ENCODE measurements around the gene ABTB1. TPM values are rescaled to one million over a fixed set of nuclear protein-coding genes. Genes with fewer than 3 reads are reported as not detected.

The ABTB1 gene
- polyA plus RNA-seq, 1 of the 3 experiments (the other 2 are of a cell fraction), result 30.8 TPM

DNA sequence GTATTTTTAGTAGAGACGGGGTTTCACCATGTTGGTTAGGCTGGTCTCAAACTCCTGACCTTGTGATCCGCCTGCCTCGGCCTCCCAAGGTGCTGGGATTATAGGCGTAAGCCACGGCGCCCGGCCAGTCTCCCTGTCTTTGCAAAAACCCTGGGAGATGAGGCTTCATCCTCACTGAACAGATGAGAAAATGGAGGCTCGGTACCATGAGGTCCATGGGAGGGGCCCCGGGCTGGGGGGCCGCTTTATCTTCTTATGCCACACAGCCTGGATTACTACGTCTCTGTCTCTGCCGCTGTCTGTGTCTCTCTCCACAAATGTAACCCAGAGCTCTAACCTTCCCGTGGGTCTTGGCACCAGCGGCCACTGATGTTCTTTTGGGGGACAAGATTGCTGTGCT, 39.1 kb downstream of the ABTB1 start:
- H2AFZ ChIP-seq (ENCODE audit: low read depth), result no peak overlapping the region
- H3K9ac ChIP-seq, result no peak overlapping the region
- ChIA-PET POLR2A (no interaction called here), CTCF (interaction anchor here (1.9 kb wide), 1 partner anchor 11 kb away, joined by 7 read pairs; no protein-coding TSS in a partner anchor)
- no peak overlapping the region for H3K27ac ChIP-seq (ENCODE audit: low read depth in 2 of 2, low read length in 1 of 2)
- H3K9me3 ChIP-seq, result no peaks in the 10 kb centered on the region
- no peak for TF ChIP-seq NRF1 (IDR thresholded peaks at IDR 0.05; ENCODE audit: low read depth, low read length)
- no peak for TF ChIP-seq FOXJ3 (CRISPR knock-in tag; IDR thresholded peaks at IDR 0.05)
- no peak for TF ChIP-seq GATA2 (CRISPR knock-in tag; IDR thresholded peaks at IDR 0.05)
- no peak for TF ChIP-seq POLR2AphosphoS5 (IDR thresholded peaks at IDR 0.05; ENCODE audit: low read depth, low read length)
- TF ChIP-seq MXI1 (IDR thresholded peaks at IDR 0.05; ENCODE audit: low read depth, low read length), result no peak
- TF ChIP-seq, protein P1, sequence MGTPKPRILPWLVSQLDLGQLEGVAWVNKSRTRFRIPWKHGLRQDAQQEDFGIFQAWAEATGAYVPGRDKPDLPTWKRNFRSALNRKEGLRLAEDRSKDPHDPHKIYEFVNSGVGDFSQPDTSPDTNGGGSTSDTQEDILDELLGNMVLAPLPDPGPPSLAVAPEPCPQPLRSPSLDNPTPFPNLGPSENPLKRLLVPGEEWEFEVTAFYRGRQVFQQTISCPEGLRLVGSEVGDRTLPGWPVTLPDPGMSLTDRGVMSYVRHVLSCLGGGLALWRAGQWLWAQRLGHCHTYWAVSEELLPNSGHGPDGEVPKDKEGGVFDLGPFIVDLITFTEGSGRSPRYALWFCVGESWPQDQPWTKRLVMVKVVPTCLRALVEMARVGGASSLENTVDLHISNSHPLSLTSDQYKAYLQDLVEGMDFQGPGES (IDR thresholded peaks at IDR 0.05; ENCODE audit: low read depth, low read length), result no peak
- TF ChIP-seq, protein P2, sequence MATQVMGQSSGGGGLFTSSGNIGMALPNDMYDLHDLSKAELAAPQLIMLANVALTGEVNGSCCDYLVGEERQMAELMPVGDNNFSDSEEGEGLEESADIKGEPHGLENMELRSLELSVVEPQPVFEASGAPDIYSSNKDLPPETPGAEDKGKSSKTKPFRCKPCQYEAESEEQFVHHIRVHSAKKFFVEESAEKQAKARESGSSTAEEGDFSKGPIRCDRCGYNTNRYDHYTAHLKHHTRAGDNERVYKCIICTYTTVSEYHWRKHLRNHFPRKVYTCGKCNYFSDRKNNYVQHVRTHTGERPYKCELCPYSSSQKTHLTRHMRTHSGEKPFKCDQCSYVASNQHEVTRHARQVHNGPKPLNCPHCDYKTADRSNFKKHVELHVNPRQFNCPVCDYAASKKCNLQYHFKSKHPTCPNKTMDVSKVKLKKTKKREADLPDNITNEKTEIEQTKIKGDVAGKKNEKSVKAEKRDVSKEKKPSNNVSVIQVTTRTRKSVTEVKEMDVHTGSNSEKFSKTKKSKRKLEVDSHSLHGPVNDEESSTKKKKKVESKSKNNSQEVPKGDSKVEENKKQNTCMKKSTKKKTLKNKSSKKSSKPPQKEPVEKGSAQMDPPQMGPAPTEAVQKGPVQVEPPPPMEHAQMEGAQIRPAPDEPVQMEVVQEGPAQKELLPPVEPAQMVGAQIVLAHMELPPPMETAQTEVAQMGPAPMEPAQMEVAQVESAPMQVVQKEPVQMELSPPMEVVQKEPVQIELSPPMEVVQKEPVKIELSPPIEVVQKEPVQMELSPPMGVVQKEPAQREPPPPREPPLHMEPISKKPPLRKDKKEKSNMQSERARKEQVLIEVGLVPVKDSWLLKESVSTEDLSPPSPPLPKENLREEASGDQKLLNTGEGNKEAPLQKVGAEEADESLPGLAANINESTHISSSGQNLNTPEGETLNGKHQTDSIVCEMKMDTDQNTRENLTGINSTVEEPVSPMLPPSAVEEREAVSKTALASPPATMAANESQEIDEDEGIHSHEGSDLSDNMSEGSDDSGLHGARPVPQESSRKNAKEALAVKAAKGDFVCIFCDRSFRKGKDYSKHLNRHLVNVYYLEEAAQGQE (IDR thresholded peaks at IDR 0.05; ENCODE audit: low read depth, low read length), result no peak
- TF ChIP-seq, protein P3, sequence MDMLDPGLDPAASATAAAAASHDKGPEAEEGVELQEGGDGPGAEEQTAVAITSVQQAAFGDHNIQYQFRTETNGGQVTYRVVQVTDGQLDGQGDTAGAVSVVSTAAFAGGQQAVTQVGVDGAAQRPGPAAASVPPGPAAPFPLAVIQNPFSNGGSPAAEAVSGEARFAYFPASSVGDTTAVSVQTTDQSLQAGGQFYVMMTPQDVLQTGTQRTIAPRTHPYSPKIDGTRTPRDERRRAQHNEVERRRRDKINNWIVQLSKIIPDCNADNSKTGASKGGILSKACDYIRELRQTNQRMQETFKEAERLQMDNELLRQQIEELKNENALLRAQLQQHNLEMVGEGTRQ (IDR thresholded peaks at IDR 0.05; ENCODE audit: borderline replicate concordance, low read depth, low read length), result no peak
- no peak for TF ChIP-seq GABPA (IDR thresholded peaks at IDR 0.05; ENCODE audit: low read depth)
- no peak for TF ChIP-seq YY1 (IDR thresholded peaks at IDR 0.05; ENCODE audit: low read depth)
- no peak for TF ChIP-seq SIN3A (IDR thresholded peaks at IDR 0.05; ENCODE audit: borderline replicate concordance, low read depth, low read length)
- no peak for TF ChIP-seq NFIC (IDR thresholded peaks at IDR 0.05; ENCODE audit: borderline replicate concordance)
- TF ChIP-seq, protein P4, sequence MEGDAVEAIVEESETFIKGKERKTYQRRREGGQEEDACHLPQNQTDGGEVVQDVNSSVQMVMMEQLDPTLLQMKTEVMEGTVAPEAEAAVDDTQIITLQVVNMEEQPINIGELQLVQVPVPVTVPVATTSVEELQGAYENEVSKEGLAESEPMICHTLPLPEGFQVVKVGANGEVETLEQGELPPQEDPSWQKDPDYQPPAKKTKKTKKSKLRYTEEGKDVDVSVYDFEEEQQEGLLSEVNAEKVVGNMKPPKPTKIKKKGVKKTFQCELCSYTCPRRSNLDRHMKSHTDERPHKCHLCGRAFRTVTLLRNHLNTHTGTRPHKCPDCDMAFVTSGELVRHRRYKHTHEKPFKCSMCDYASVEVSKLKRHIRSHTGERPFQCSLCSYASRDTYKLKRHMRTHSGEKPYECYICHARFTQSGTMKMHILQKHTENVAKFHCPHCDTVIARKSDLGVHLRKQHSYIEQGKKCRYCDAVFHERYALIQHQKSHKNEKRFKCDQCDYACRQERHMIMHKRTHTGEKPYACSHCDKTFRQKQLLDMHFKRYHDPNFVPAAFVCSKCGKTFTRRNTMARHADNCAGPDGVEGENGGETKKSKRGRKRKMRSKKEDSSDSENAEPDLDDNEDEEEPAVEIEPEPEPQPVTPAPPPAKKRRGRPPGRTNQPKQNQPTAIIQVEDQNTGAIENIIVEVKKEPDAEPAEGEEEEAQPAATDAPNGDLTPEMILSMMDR (IDR thresholded peaks at IDR 0.05), result no peak
- TF ChIP-seq RAD21 (IDR thresholded peaks at IDR 0.05; ENCODE audit: low read length), result no peak
- TF ChIP-seq EZH2phosphoT487 (IDR thresholded peaks at IDR 0.05; ENCODE audit: borderline replicate concordance, low read depth), result no peak
- no peak for TF ChIP-seq SMC3 (IDR thresholded peaks at IDR 0.05; ENCODE audit: low read depth, low read length)
- no peaks in the 10 kb centered on the region for H3F3A ChIP-seq (replicated peaks; ENCODE audit: insufficient read depth)
- DNase-seq, result no peak
- no peaks in the 10 kb centered on the region for H3K79me2 ChIP-seq (ENCODE audit: insufficient read depth)
- H3K4me1 ChIP-seq (ENCODE audit: control insufficient read depth in 1 of 2, insufficient read depth in 2 of 2, low read depth in 1 of 2, low read length in 1 of 2), result peaks cover 0 to 43% of the 10 kb centered on the region in 2 experiments; a peak in 1 of 4 replicates
- H3K27me3 ChIP-seq (ENCODE audit: insufficient read depth), result no peaks in the 10 kb centered on the region
- 95% methylated on average over 11 of the region's 14 CpGs for WGBS (ENCODE audit: low lambda C conversion rate)
- no peaks in the 10 kb centered on the region for H4K20me1 ChIP-seq (ENCODE audit: insufficient read depth)
- H3K4me3 ChIP-seq (ENCODE audit: low read depth in 2 of 2, low read length in 1 of 2), result no peak overlapping the region
- H3K36me3 ChIP-seq (replicated peaks in 1 of 2; ENCODE audit: control insufficient read depth in 1 of 2, insufficient read depth in 2 of 2, low read length in 1 of 2), result no peaks in the 10 kb centered on the region
- H3K4me2 ChIP-seq, result no peak overlapping the region
- no peaks in the 10 kb centered on the region for H3K9me2 ChIP-seq
